ENCODE data around the gene MMADHC.
"Not testable (repeated sequence)": the region's sequence is repeated elsewhere in the genome, so short reads cannot be mapped to it uniquely, and the experiment has no call there.

MMADHC gene

DNA sequence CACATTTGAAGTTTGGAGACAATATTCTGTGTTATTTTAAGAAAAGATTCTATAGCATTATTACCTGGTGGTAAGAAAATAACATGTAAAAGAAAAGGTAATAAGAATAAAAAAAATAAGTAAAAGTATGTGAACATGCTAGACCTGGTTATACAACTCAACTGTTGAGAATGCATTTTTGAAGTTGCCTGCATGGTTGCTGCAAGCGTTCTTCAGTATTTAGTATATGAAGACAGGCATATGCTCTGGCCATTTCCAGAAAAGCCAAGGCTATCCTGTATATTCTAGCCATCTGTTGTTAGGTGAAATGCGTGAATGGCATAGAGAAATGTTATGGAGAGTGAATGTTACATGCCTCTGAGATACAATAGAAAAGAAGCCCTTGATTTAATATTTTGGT, 6.8 kb upstream of the MMADHC start:
- no peak for DNase-seq

DNA sequence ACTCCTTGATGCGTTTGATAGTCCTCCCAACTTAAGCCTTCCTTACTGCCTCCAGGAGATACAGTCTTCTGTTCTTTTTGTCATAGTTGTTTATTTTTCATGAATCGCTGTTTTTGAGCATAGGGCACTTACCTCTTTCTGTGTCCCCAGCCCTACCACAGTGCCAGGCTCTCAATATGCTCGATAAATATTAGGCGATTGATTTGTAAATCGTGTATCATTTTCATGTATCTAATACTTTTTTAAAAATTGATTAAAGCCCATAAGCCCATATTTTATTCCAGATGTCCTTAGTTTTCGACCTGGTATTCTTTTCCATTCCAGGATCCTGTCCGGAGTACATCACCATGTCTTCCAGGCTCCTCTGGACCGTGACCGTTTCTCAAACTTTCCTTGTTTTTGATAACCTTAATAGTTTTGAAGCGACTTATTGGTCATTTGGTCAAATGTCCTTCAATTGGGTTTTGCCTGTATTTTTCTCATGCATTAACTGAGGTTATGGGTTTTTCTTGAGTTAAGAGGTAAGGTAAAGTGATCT, 444 bp upstream of the MMADHC start:
- DNase-seq = peak; percentile 26

DNA sequence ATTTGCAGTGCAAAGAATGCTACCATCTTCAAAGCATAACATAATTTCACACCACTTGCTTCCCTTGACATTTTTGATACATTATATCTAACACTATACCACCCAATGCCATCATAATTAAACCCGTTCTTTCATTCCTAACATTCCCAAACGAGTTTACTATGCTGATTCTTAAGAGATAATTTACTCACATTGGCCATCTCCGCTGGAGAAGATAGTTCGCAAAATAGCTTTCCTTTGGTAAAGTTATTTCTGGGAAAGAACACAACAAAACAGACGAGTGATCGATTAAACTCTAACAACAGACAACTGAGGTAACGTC, 716 bp downstream of the MMADHC start:
- no peak for DNase-seq

GRCh38 chr2:149586063-149586462, 1.5 kb downstream of the MMADHC start:
- no peak for DNase-seq

GRCh38 chr2:149585166-149585885, 2.2 kb downstream of the MMADHC start:
- DNase-seq = peak; percentile 1

DNA sequence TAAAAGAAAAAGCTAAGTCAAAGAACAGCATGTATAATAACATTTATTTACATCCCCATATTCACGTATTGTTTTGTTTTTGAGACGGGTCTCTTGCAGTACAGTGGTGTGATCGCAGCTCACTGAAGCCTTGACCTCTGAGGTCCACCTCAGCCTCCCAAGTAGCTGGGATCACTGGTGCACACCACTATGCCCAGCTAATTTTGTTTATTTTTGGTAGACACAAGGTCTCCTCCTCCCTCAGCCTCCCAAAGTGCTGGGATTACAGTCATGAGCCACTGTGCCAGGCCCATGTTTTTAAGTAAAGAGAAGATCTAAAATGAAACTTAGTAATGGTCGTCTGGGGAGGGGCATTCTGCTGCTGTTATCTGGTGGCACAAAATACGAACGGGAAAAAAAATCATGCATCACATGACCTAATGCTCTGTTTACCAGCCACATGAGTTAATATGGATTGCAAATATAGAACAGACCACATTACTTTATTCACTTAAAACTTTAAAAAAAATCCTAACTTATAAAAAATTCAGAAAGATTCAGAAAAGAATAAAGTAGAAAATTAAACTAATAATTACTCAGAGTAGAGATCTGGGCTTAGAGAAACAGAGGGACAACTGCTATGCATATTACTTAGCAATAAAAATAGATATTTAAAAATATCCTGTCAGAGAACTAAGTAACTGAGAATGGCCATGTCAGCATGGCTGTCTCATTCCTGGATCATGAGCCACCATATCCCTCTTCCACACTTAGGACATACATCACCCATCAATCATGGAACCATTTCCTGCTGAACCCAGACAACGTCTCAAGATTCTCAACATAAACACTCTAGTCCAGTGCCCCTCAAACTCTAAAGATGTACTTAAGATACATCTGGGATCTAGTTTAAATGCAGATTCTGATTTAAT, 7.3 kb downstream of the MMADHC start:
- no peak for DNase-seq

- DNase-seq = no peak
These were observed 10.3 kb downstream of the MMADHC start for GRCh38 chr2:149577269-149577668.

- DNase-seq = no peak
These were observed 11.8 kb downstream of the MMADHC start for GRCh38 chr2:149575752-149576151.

DNA sequence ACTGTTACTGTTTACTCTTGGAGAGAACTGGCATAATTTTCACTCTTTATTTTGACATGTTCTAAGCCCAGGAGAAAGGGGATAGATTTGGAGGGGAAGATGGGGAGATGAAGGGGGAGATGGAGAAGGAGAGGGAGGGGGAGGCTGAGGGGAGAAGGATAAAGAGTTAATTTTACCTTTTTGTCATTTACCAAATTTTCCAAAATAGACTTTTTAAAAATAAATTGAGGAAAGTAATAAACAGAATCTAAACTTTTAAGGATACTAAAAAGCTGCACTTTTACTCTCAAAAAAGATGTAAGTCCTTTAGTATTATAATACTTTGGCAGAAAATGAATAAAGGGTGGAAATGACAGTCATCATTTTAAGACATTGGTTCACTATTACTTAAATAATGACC, 12.3 kb downstream of the MMADHC start:
- DNase-seq = no peak

DNA sequence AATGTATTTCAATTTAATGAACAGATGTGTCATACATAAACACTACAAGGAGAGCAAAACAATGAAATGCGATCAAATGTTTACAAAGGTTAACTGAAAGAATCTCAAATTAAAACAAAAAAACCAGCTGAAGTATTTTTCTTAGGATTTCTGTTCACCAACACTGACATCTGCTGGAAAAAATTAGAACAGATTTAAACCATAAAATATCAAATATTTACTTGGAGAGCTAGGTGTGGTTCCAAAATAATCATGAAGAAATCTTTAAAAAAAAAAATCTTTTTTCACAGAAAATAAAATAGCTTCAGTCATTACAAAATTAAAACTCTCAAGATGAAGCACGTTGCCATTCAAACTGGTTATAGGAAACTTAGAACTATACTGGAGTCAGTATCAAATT, 13.8 kb downstream of the MMADHC start:
- DNase-seq = no peak

GRCh38 chr2:149572102-149572953, 15.2 kb downstream of the MMADHC start:
- DNase-seq = no peak

- no peak for DNase-seq
These were observed 19.4 kb downstream of the MMADHC start for GRCh38 chr2:149568138-149568537.

DNA sequence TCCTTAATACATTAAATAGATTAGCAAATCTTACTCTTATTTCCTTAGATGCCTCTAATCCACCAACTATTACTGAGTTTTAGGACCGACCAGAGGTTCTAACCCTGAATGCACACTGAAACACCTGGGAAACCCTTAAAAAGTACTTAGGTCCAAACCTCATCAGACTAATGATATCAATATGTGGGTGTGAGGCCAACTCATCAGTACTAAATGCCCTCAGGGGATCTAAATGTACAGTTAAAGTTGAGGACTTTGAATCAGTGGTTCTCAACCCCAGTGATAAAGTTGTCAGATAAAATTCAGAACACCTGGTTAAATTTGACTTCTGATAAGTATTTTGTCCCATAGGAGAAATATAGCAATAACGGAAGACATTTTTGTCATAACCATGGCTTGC, 20.9 kb downstream of the MMADHC start:
- DNase-seq = no peak

DNA sequence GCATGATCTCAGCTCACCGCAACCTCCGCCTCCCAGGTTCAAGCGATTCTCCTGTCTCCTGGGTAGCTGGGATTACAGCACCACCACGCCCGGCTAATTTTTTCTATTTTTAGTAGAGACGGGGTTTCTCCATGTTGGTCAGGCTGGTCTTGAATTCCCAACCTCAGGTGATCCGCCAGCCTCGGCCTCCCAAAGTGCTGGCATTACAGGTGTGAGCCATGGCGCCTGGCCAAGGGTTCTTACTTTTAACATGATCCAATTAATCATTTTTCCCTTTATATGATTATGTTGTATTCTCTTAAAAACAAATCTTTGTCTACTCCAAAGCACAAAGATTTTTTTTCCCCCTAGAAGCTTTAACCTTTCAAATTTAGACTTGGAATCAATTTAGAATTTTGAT, 21.9 kb downstream of the MMADHC start:
- not testable (repeated sequence) for DNase-seq

- DNase-seq = no peak
These were observed 22.6 kb downstream of the MMADHC start for GRCh38 chr2:149564983-149565382.

DNA sequence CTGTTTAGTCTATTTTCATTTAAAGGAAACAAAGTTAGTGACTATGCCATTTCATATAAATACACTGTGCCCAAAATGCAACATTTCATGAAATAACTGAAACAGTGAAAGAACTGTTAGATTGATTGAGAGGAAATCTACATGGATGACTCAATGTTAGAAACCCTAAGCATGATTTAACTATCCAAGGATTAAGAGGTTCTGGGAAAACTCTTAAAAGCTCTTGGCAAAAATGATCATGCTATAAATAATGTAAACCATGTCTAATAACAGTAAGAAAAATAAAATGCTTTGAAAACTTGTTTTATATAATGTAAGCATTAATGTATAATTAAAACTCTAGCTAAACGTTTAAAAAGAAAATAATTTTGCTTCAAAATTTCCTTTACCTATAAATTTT, 23.5 kb downstream of the MMADHC start:
- no peak for DNase-seq

- peak; percentile 54 for DNase-seq
These were observed 25.3 kb downstream of the MMADHC start for GRCh38 chr2:149562324-149562723.

DNA sequence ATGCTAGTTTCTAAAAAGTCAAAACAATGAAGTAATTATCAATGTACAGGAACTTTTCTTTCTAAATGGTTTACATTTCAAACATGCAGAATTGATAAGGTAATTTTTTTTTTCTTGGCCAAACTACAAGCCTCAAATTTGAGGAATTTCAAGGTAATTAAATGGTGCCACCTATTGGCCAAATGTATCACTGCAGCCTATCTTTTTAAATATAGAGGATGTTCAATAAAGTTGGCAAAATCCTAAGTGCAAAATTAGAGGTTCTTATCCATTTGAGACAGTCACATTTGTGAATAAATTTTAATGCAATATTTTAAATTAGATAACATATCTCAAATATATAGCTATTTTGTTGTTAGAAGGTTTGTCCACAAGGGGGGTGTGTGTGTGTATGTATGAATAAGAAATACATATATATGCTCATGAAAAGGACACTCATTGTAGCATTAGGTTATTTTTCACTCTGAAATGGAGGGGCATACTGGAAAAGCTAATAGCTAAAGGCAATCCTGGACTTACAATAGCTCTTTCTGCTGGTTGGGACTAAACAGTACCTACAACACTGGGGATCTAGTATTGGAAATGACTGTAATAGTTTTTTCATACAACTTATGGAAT, 26.2 kb downstream of the MMADHC start:
- peak; percentile 38 for DNase-seq

- DNase-seq = peak; percentile 7
These were observed 28.1 kb downstream of the MMADHC start for GRCh38 chr2:149559341-149560068.

DNA sequence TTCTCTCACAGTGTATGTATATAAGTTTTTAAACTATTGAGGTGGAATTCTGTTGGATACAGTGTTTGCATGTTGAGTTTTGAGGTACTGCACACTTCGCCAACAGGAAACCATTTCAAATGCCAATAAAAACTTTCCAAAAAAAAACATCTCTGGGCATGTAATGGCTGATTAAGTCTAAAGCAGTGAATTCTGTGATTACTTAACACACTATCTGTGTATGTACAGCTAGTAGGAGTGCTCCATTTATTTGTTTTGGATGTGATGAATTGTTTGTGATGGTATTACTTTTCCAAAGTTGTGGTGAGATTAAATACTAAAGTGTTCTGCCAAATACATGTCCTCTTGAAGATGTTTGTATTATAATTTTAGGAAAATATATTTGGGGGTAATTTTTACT, 31.1 kb downstream of the MMADHC start:
- no peak for DNase-seq

DNA sequence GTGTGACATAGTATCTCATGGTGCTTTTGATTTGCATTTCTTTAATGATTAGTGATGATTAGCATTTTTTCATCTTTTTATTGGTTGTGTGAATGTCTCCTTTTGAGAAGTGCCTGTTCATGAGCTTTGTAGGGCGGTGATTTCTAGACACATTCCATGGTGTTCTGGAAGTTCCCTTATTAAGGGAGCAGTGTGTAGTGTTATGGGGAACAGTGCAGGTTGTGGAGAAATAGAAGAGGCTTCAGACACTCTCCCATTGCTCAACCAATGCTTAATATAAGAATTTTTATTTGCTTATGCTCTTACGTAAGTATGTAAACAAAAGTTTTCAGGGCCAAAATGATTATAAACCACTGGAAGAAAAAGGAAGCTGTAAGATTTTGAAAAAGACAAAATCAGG, 34.7 kb downstream of the MMADHC start:
- no peak for DNase-seq

DNA sequence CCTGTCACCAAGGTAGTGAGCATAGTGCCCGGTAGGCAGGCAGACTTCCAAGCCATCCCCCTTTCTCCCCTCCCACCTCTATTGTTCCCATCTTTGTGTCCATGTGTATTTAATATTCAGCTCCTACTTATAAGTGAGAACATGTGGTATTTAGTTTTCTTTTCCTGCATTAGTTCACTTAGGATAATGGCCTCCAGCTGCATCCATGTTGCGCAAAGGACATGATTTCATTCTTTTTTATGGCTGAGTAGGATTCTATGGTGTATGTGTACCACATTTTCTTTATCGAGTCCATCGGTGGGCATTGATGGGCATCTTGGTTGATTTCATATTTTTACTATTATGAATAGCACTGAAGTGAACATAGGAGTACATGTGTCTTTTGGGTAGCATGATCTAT, 35.3 kb downstream of the MMADHC start:
- peak; percentile 1 for DNase-seq
